Endothelial cell of umbilical vein (primary cell): ENCODE measurements around the gene GABPB2. TPM values are rescaled to one million over a fixed set of nuclear protein-coding genes. Genes with fewer than 3 reads are reported as not detected.
A peak's percentile ranks its signal among the peaks of the same experiment; 100 is the strongest.

ENCODE experiments used
- BruUV-seq: library from RNA; stranded (reverse); fragments of 400-500 nt; replicated peaks from 2 replicates; lab custom pipeline; 2021; lab: Mats Ljungman, UMichigan
- CTCF ChIA-PET: fragments of 300-600, 350-600 bp; sonication (Branson Sonifier 250); formaldehyde crosslinking; loops from one replicate; lab custom pipeline; 2021; ENCODE audit warnings: antibody characterized with exemption, inconsistent platforms; lab: Charles Lee
- POLR2A ChIA-PET: fragments of 300-600, 350-600 bp; sonication (Branson Sonifier 250); formaldehyde crosslinking; loops from one replicate; lab custom pipeline; 2021; ENCODE audit warnings: antibody characterized with exemption, inconsistent platforms; lab: Charles Lee
- DNase-seq: peaks from one replicate; pipeline ENCODE4 v3.0.0-alpha.2; 2011; ENCODE audit warnings: low read depth, low spot score
- FAIRE-seq: peaks from 2 replicates; lab custom pipeline; 2011; peaks lifted over from hg19 to GRCh38; lab: Jason Lieb, UNC
- H2AFZ ChIP-seq: 2 replicates; pipeline ENCODE4 v1.6.0; 2012; ENCODE audit warnings: low read depth, low read length, control low read depth, inconsistent platforms
- H3K27ac ChIP-seq: 2 replicates; pipeline ENCODE4 v1.5.1; 2011; ENCODE audit warnings: low read depth, mild to moderate bottlenecking, control low read depth, low read length, moderate library complexity; ENCODE audit not compliant: insufficient read depth
- H3K27me3 ChIP-seq, 2 experiments: 2 replicates each; pipeline versions ENCODE4 v1.6.0 to v1.6.1; 2011; ENCODE audit warnings: low read length in 2 of 2, mixed read lengths in 1 of 2; ENCODE audit not compliant: control insufficient read depth in 2 of 2, insufficient read depth in 2 of 2
- H3K36me3 ChIP-seq, 2 experiments: 2 replicates in 1 of 2; 3 replicates in 1 of 2; pipeline ENCODE4 v1.5.1; 2011; ENCODE audit warnings: low read length in 2 of 2, mild to moderate bottlenecking in 1 of 2, moderate library complexity in 1 of 2; ENCODE audit not compliant: control insufficient read depth in 2 of 2, insufficient read depth in 2 of 2; ENCODE audit errors: extremely low read depth in 1 of 2
- H3K4me1 ChIP-seq: 3 replicates; pipeline ENCODE4 v1.5.1; 2011; ENCODE audit warnings: mild to moderate bottlenecking, low read length; ENCODE audit not compliant: control insufficient read depth, insufficient read depth; ENCODE audit errors: extremely low read depth
- H3K4me2 ChIP-seq: 2 replicates; pipeline ENCODE4 v1.6.1; 2011; ENCODE audit warnings: low read length, control low read depth, mixed read lengths; ENCODE audit not compliant: insufficient read depth
- H3K4me3 ChIP-seq, 3 experiments: fragments of 200-600 bp in 1 of 3; sonication (generic), shearing (Covaris generic) in 1 of 3; replicated peaks in 1 of 3; 2 replicates each; pipeline ENCODE4 v1.5.1; 2011 to 2016; ENCODE audit warnings: control low read depth in 3 of 3, low read length in 3 of 3, mild to moderate bottlenecking in 2 of 3, inconsistent platforms in 1 of 3, low read depth in 1 of 3, moderate library complexity in 1 of 3; ENCODE audit not compliant: insufficient read depth in 1 of 3
- H3K79me2 ChIP-seq: 2 replicates; pipeline ENCODE4 v1.6.0; 2012; ENCODE audit warnings: low read length, inconsistent platforms; ENCODE audit not compliant: control insufficient read depth, insufficient read depth
- H3K9ac ChIP-seq: replicated peaks from 2 replicates; pipeline ENCODE3; 2011; ENCODE audit warnings: low read length, control low read depth; ENCODE audit not compliant: insufficient read depth; ENCODE audit errors: extremely low read depth
- H3K9me1 ChIP-seq: replicated peaks from 3 replicates; pipeline ENCODE4 v1.6.0; 2011; ENCODE audit warnings: mild to moderate bottlenecking, low read length; ENCODE audit not compliant: control insufficient read depth, insufficient read depth; ENCODE audit errors: extremely low read depth
- H3K9me3 ChIP-seq: replicated peaks from 2 replicates; pipeline ENCODE4 v1.5.1; 2012; ENCODE audit warnings: low read length, inconsistent platforms; ENCODE audit not compliant: control insufficient read depth, insufficient read depth
- H4K20me1 ChIP-seq: replicated peaks from 2 replicates; pipeline ENCODE3; 2011; ENCODE audit warnings: mild to moderate bottlenecking, low read length; ENCODE audit not compliant: control insufficient read depth, insufficient read depth; ENCODE audit errors: extremely low read depth
- GATA2 ChIP-seq: IDR thresholded peaks from 2 replicates; pipeline ENCODE4 v1.7.0; 2011; ENCODE audit warnings: low read depth, mild to moderate bottlenecking, moderate library complexity, mixed read lengths, low read length; ENCODE audit not compliant: insufficient read length, insufficient read depth
- POLR2A ChIP-seq: IDR thresholded peaks from 2 replicates; pipeline ENCODE4 v1.6.1; 2012; ENCODE audit warnings: low read depth, mild to moderate bottlenecking, control low read depth, low read length
- POLR2AphosphoS5 ChIP-seq: IDR thresholded peaks from 2 replicates; pipeline ENCODE4 v1.6.1; 2012; ENCODE audit warnings: low read depth, mild to moderate bottlenecking, control low read depth, low read length, moderate library complexity; ENCODE audit not compliant: insufficient read depth
- dilution Hi-C: fragments of 300-500 bp; cut with MboI; formaldehyde crosslinking; loops from one replicate; pipeline ENCODE4 v1.15.0; 2019; ENCODE audit warnings: low sequenced_read_pairs; ENCODE audit not compliant: extremely low pct_ligation_motif_present
- intact Hi-C: fragments of 100-400 bp; cut with micrococcal nuclease; formaldehyde crosslinking; loops from one replicate; pipeline ENCODE4 v1.10.0; 2022
- polyA plus RNA-seq, 4 experiments: library from polyadenylated mRNA; depleted of rRNA in 3 of 4; stranded (reverse) in 3 of 4; unstranded in 1 of 4; fragments of >200 nt; gene quantifications; 2 replicates each; pipeline versions ENCODE4 v1.2.1 to v1.2.3, GENCODE V29; 2011 to 2012; ENCODE audit warnings: missing spikeins in 1 of 4
- total RNA-seq: library from RNA; stranded (reverse); gene quantifications from 2 replicates; pipeline ENCODE4 v1.2.3, GENCODE V29; 2021
- TF ChIP-seq, protein P1 (sequence below), 2 donors: IDR thresholded peaks; 1 replicate in 1 of 2; 2 replicates in 1 of 2; pipeline ENCODE4 v1.5.1; 2011; ENCODE audit warnings: low read length in 2 of 2, mild to moderate bottlenecking in 2 of 2, moderate library complexity in 2 of 2, control low read depth in 1 of 2, inconsistent platforms in 1 of 2, low read depth in 1 of 2; ENCODE audit not compliant: insufficient read depth in 1 of 2; ENCODE audit errors: extremely low read depth in 1 of 2
- TF ChIP-seq, protein P2 (sequence below): IDR thresholded peaks from 2 replicates; pipeline ENCODE4 v1.6.1; 2011; ENCODE audit not compliant: insufficient read depth, insufficient read length

Gene GABPB2
- total and polyA plus RNA-seq, 2 donors (not counting 3 experiments of a cell fraction or from before 2014, with no cell fraction given): 2.6 to 4.3 TPM

DNA sequence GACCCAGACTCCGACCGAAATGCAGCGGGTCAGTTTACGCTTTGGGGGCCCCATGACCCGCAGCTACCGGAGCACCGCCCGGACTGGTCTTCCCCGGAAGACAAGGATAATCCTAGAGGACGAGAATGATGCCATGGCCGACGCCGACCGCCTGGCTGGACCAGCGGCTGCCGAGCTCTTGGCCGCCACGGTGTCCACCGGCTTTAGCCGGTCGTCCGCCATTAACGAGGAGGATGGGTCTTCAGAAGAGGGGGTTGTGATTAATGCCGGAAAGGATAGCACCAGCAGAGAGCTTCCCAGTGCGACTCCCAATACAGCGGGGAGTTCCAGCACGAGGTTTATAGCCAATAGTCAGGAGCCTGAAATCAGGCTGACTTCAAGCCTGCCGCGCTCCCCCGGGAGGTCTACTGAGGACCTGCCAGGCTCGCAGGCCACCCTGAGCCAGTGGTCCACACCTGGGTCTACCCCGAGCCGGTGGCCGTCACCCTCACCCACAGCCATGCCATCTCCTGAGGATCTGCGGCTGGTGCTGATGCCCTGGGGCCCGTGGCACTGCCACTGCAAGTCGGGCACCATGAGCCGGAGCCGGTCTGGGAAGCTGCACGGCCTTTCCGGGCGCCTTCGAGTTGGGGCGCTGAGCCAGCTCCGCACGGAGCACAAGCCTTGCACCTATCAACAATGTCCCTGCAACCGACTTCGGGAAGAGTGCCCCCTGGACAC, 22.5 kb upstream of the GABPB2 start:
- Histone ChIP-seq H3K9ac (peak overlapping the region; percentile 59), H3K27ac (peak overlapping the region; percentile 26), H3K27me3 (no peaks in the 10 kb centered on the region), H3K79me2 (no peaks in the 10 kb centered on the region), H2AFZ (peak overlapping the region; percentile 90), H3K4me3 (peak overlapping the region; percentile 66 to 76 (median 73)), H3K9me3 (no peaks in the 10 kb centered on the region), H3K4me1 (peaks cover 8% of the 10 kb centered on the region), H3K36me3 (peaks cover 10 to 12% of the 10 kb centered on the region in 2 experiments), H3K9me1 (no peaks in the 10 kb centered on the region), H3K4me2 (peak overlapping the region; percentile 74), H4K20me1 (no peaks in the 10 kb centered on the region)
- ChIA-PET CTCF (interaction anchor here (0.7 to 3.0 kb wide), 20 partner anchors 8 to 108 kb away, joined by 3 to 29 read pairs (median 4); partner anchors contain the start of genes BNIPL, CDC42SE1, CERS2 and GABPB2), POLR2A (interaction anchor here (1.3 kb wide), 1 partner anchor 10 kb away, joined by 3 read pairs; no protein-coding TSS in a partner anchor)
- FAIRE-seq: peak; percentile 80
- TF ChIP-seq, protein P1, sequence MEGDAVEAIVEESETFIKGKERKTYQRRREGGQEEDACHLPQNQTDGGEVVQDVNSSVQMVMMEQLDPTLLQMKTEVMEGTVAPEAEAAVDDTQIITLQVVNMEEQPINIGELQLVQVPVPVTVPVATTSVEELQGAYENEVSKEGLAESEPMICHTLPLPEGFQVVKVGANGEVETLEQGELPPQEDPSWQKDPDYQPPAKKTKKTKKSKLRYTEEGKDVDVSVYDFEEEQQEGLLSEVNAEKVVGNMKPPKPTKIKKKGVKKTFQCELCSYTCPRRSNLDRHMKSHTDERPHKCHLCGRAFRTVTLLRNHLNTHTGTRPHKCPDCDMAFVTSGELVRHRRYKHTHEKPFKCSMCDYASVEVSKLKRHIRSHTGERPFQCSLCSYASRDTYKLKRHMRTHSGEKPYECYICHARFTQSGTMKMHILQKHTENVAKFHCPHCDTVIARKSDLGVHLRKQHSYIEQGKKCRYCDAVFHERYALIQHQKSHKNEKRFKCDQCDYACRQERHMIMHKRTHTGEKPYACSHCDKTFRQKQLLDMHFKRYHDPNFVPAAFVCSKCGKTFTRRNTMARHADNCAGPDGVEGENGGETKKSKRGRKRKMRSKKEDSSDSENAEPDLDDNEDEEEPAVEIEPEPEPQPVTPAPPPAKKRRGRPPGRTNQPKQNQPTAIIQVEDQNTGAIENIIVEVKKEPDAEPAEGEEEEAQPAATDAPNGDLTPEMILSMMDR (IDR thresholded peaks at IDR 0.05; ENCODE audit: extremely low read depth in 1 of 2, insufficient read depth in 1 of 2, low read depth in 1 of 2, low read length in 2 of 2): peak; percentile 40 to 74
- peak; percentile 58 for TF ChIP-seq POLR2AphosphoS5
- TF ChIP-seq POLR2A: peak; percentile 65
- TF ChIP-seq GATA2: no peak
- TF ChIP-seq, protein P2, sequence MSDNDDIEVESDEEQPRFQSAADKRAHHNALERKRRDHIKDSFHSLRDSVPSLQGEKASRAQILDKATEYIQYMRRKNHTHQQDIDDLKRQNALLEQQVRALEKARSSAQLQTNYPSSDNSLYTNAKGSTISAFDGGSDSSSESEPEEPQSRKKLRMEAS: peak; percentile 29
- dilution Hi-C loops: no loop called here
- peak; percentile 84 for DNase-seq
- intact Hi-C loops: loop anchor here (1.0 kb wide), 4 partner anchors 11 to 69 kb away; partner anchors contain the start of genes CDC42SE1 and PRUNE1
- BruUV-seq: TSS peak; percentile 67
